GM12878 (cell line): ENCODE data around the gene PIGB. TPM values are rescaled to one million over a fixed set of nuclear protein-coding genes. Genes with fewer than 3 reads are reported as not detected.

Experiments used
- ATAC-seq: fragments of 200-7000 bp; cut with Tn5 transposase; 3 replicates; pipeline ENCODE4 v1.9.1; 2020; ENCODE audit warnings: mild to moderate bottlenecking, moderate library complexity
- BruUV-seq: library from RNA; stranded (reverse); fragments of 400-500 nt; replicated peaks from 2 replicates; lab custom pipeline; 2021; lab: Mats Ljungman, UMichigan
- CTCF ChIA-PET: fragments of 300-600 bp; sonication (Branson Sonifier 250); formaldehyde crosslinking; extraction: SDS; loops from one replicate; lab custom pipeline; 2021; ENCODE audit warnings: inconsistent platforms; lab: Yijun Ruan, JAX
- POLR2A ChIA-PET: fragments of 350-600 bp; formaldehyde crosslinking; extraction: SDS; loops from one replicate; lab custom pipeline; 2021; ENCODE audit warnings: inconsistent platforms; lab: Charles Lee
- RAD21 ChIA-PET: fragments of 300-600 bp; sonication (Branson Sonifier 250); formaldehyde crosslinking; loops from one replicate; lab custom pipeline; 2023; ENCODE audit warnings: antibody characterized with exemption; ENCODE audit not compliant: unreplicated experiment; lab: Charles Lee
- SMC1A ChIA-PET: fragments of 300-600 bp; sonication (Branson Sonifier 250); formaldehyde crosslinking; loops from one replicate; lab custom pipeline; 2023; ENCODE audit not compliant: unreplicated experiment, uncharacterized antibody; lab: Charles Lee
- DNase-seq: peaks from one replicate; pipeline ENCODE4 v3.0.0-alpha.2; 2011; ENCODE audit warnings: low read depth, low spot score
- FAIRE-seq: peaks from 3 replicates; lab custom pipeline; 2011; peaks lifted over from hg19 to GRCh38; lab: Jason Lieb, UNC
- H2AFZ ChIP-seq: 2 replicates; pipeline ENCODE4 v1.6.0; 2011; ENCODE audit warnings: low read depth, low read length, control low read depth; ENCODE audit not compliant: control insufficient read depth
- H3K27ac ChIP-seq: 2 replicates; pipeline ENCODE4 v1.5.1; 2011; ENCODE audit warnings: control low read depth; ENCODE audit not compliant: control insufficient read depth, insufficient read depth
- H3K27me3 ChIP-seq, 2 experiments: replicated peaks in 1 of 2; 2 replicates each; pipeline versions ENCODE4 v1.6.0 to v1.6.1; 2011; ENCODE audit warnings: low read length in 1 of 2; ENCODE audit not compliant: control insufficient read depth in 2 of 2, insufficient read depth in 2 of 2
- H3K36me3 ChIP-seq, 2 experiments: 2 replicates each; pipeline ENCODE4 v1.5.1; 2011; ENCODE audit warnings: low read length in 1 of 2; ENCODE audit not compliant: control insufficient read depth in 2 of 2, insufficient read depth in 2 of 2
- H3K4me1 ChIP-seq: 2 replicates; pipeline ENCODE4 v1.6.1; 2011; ENCODE audit warnings: mild to moderate bottlenecking, low read length, moderate library complexity, mixed read lengths; ENCODE audit not compliant: control insufficient read depth, insufficient read depth
- H3K4me2 ChIP-seq: 2 replicates; pipeline ENCODE4 v1.6.0; 2011; ENCODE audit warnings: control low read depth; ENCODE audit not compliant: control insufficient read depth, insufficient read depth
- H3K4me3 ChIP-seq: fragments of 200-600 bp; sonication (generic); 2 replicates; pipeline ENCODE4 v1.5.1; 2016
- H3K79me2 ChIP-seq: 2 replicates; pipeline ENCODE4 v1.6.0; 2011; ENCODE audit warnings: low read length; ENCODE audit not compliant: control insufficient read depth, insufficient read depth
- H3K9ac ChIP-seq: 2 replicates; pipeline ENCODE4 v1.8.0; 2011; ENCODE audit warnings: low read length, control low read depth, mixed read lengths; ENCODE audit not compliant: control insufficient read depth, insufficient read depth
- H3K9me3 ChIP-seq: replicated peaks from 3 replicates; pipeline ENCODE4 v1.5.1; 2011; ENCODE audit warnings: mild to moderate bottlenecking, low read length; ENCODE audit not compliant: control insufficient read depth, insufficient read depth
- H4K20me1 ChIP-seq: 2 replicates; pipeline ENCODE4 v1.6.0; 2011; ENCODE audit not compliant: control insufficient read depth, insufficient read depth
- BCL11A ChIP-seq: IDR thresholded peaks from 2 replicates; pipeline ENCODE4 v1.6.1; 2011; ENCODE audit warnings: low read depth, low read length
- EGR1 ChIP-seq, 2 experiments: IDR thresholded peaks; 1 replicate in 1 of 2; 2 replicates in 1 of 2; pipeline ENCODE4 v1.6.1; 2011 to 2012; ENCODE audit warnings: low read depth in 2 of 2, low read length in 2 of 2, borderline replicate concordance in 1 of 2, mild to moderate bottlenecking in 1 of 2, moderate library complexity in 1 of 2
- EP300 ChIP-seq, 2 experiments: fragments of 150-350 bp in 1 of 2; IDR thresholded peaks; 2 replicates each; pipeline ENCODE4 v1.6.1; 2011 to 2012; ENCODE audit warnings: low read depth in 2 of 2, low read length in 2 of 2, borderline replicate concordance in 1 of 2, improper control_type of control experiment in 1 of 2, inconsistent platforms in 1 of 2; ENCODE audit not compliant: control insufficient read depth in 1 of 2
- HDAC6 ChIP-seq: fragments of 200-600 bp; sonication (generic); IDR thresholded peaks from one replicate; pipeline ENCODE4 v1.8.0; 2017; ENCODE audit warnings: antibody characterized with exemption; ENCODE audit not compliant: unreplicated experiment
- NBN ChIP-seq: fragments of 450-650 bp; IDR thresholded peaks from 2 replicates; pipeline ENCODE4 v1.6.1; 2016
- PAX5 ChIP-seq: IDR thresholded peaks from 2 replicates; pipeline ENCODE4 v1.6.1; 2011; ENCODE audit warnings: low read depth, low read length, borderline replicate concordance
- PAX8 ChIP-seq: fragments of 450-650 bp; IDR thresholded peaks from 2 replicates; pipeline ENCODE4 v1.6.1; 2017; ENCODE audit warnings: mild to moderate bottlenecking, moderate library complexity
- RUNX3 ChIP-seq: IDR thresholded peaks from 2 replicates; pipeline ENCODE4 v1.6.1; 2012; ENCODE audit warnings: low read length, inconsistent platforms
- SIN3A ChIP-seq: IDR thresholded peaks from 2 replicates; pipeline ENCODE4 v1.6.1; 2012; ENCODE audit warnings: low read depth, low read length, improper control_type of control experiment
- TCF7 ChIP-seq: IDR thresholded peaks from 2 replicates; pipeline ENCODE4 v1.6.1; 2014; ENCODE audit warnings: antibody characterized with exemption, borderline replicate concordance
- YY1 ChIP-seq: IDR thresholded peaks from 2 replicates; pipeline ENCODE4 v1.6.1; 2011; ENCODE audit warnings: low read depth, mild to moderate bottlenecking, low read length
- in situ Hi-C: fragments of 300-500 bp; cut with MboI; formaldehyde crosslinking; loops from 9 replicates; pipeline ENCODE4 v1.14.3; 2018; ENCODE audit warnings: mixed read lengths
- intact Hi-C: fragments of 100-400 bp; cut with micrococcal nuclease; formaldehyde crosslinking; loops from one replicate; pipeline ENCODE4 v1.14.2; 2022; ENCODE audit not compliant: unreplicated experiment
- polyA plus RNA-seq, 11 experiments: library from polyadenylated mRNA; depleted of rRNA in 4 of 11; unstranded in 6 of 11; stranded (reverse) in 5 of 11; fragments of >200 nt; fragmentation: Nextera tagmentation in 4 of 11; fragmentation: Illumina TruSeq in 1 of 11; extraction: Ambion mirVana in 4 of 11; extraction: Trizol in 1 of 11; gene quantifications; 1 replicate in 1 of 11; 2 replicates in 10 of 11; pipeline versions ENCODE4 v1.2.1 to v1.2.3, GENCODE V29; 2011 to 2016; ENCODE audit warnings: inconsistent platforms in 2 of 11, missing spikeins in 2 of 11, low read depth in 1 of 11
- total RNA-seq, 4 experiments: library from RNA; depleted of rRNA in 3 of 4; stranded (reverse); fragments of >200 nt in 3 of 4; fragmentation: Illumina TruSeq in 1 of 4; extraction: Trizol in 1 of 4; gene quantifications; 2 replicates each; pipeline versions ENCODE4 v1.2.1 to v1.2.3, GENCODE V29; 2013 to 2021
- TF ChIP-seq, protein P1 (sequence below): fragments of 450-650 bp; IDR thresholded peaks from 2 replicates; pipeline ENCODE4 v1.6.1; 2017; ENCODE audit warnings: low read depth, mild to moderate bottlenecking, moderate library complexity
- TF ChIP-seq, protein P2 (sequence below): IDR thresholded peaks from 2 replicates; pipeline ENCODE4 v1.6.1; 2012; ENCODE audit warnings: improper control_type of control experiment, low read depth, low read length; ENCODE audit not compliant: insufficient replicate concordance
- TF ChIP-seq, protein P3 (sequence below): fragments of 450-650 bp; IDR thresholded peaks from 2 replicates; pipeline ENCODE4 v1.6.1; 2017; ENCODE audit warnings: borderline replicate concordance
- TF ChIP-seq, protein P4 (sequence below): fragments of 150-350 bp; IDR thresholded peaks from 2 replicates; pipeline ENCODE4 v1.6.1; 2014; ENCODE audit warnings: mild to moderate bottlenecking, low read depth, low read length

PIGB gene
- total and polyA plus RNA-seq, 10 of the 15 experiments (the other 5 are each of a cell fraction or from before 2014, with no cell fraction given): 17.9 to 46.0 (median 25.2) TPM

DNA sequence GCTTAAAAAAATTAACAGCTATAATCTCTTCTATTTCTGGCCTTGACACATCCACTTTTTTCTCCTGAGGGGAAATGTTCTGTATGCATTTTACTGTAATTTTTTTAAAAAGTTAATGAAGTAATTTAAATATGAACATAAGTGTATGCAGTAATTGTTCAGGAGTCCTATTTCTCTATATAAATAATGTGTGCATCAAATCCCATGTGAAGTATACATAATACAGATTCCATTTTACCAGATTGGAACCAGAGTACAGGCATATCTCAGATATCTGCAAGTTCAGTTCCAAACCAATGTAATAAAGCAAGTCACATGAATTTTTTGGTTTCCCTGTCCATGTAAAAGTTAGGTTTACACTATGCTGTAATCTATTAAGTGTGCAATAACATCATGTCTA, 62.6 kb downstream of the PIGB start:
- CTCF ChIA-PET: interaction anchor here (0.9 kb wide), 1 partner anchor 54 kb away, joined by 3 read pairs; no protein-coding TSS in a partner anchor
- RAD21 ChIA-PET: no interaction called here
- no peak overlapping the region for H3K4me3 ChIP-seq
- POLR2A ChIA-PET: no interaction called here
- in situ Hi-C loops: no loop called here
- ATAC-seq: no peak
- no peak for FAIRE-seq
- no peaks in the 10 kb centered on the region for H3K79me2 ChIP-seq
- no TSS peak for BruUV-seq
- H3K9me3 ChIP-seq: no peaks in the 10 kb centered on the region
- H3K4me2 ChIP-seq: no peak overlapping the region
- TF ChIP-seq YY1 (no peak), RUNX3 (no peak), NBN (no peak), BCL11A (no peak), SIN3A (no peak), EGR1 (IDR thresholded peaks at IDR 0.05; ENCODE audit: borderline replicate concordance in 1 of 2, low read depth in 2 of 2, low read length in 2 of 2) (no peak), EP300 (IDR thresholded peaks at IDR 0.05; ENCODE audit: borderline replicate concordance in 1 of 2, control insufficient read depth in 1 of 2, low read depth in 2 of 2, low read length in 2 of 2) (no peak), PAX5 (no peak), PAX8 (no peak), HDAC6 (no peak), TCF7 (no peak)
- TF ChIP-seq, protein P1, sequence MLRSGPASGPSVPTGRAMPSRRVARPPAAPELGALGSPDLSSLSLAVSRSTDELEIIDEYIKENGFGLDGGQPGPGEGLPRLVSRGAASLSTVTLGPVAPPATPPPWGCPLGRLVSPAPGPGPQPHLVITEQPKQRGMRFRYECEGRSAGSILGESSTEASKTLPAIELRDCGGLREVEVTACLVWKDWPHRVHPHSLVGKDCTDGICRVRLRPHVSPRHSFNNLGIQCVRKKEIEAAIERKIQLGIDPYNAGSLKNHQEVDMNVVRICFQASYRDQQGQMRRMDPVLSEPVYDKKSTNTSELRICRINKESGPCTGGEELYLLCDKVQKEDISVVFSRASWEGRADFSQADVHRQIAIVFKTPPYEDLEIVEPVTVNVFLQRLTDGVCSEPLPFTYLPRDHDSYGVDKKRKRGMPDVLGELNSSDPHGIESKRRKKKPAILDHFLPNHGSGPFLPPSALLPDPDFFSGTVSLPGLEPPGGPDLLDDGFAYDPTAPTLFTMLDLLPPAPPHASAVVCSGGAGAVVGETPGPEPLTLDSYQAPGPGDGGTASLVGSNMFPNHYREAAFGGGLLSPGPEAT: no peak
- TF ChIP-seq, protein P2, sequence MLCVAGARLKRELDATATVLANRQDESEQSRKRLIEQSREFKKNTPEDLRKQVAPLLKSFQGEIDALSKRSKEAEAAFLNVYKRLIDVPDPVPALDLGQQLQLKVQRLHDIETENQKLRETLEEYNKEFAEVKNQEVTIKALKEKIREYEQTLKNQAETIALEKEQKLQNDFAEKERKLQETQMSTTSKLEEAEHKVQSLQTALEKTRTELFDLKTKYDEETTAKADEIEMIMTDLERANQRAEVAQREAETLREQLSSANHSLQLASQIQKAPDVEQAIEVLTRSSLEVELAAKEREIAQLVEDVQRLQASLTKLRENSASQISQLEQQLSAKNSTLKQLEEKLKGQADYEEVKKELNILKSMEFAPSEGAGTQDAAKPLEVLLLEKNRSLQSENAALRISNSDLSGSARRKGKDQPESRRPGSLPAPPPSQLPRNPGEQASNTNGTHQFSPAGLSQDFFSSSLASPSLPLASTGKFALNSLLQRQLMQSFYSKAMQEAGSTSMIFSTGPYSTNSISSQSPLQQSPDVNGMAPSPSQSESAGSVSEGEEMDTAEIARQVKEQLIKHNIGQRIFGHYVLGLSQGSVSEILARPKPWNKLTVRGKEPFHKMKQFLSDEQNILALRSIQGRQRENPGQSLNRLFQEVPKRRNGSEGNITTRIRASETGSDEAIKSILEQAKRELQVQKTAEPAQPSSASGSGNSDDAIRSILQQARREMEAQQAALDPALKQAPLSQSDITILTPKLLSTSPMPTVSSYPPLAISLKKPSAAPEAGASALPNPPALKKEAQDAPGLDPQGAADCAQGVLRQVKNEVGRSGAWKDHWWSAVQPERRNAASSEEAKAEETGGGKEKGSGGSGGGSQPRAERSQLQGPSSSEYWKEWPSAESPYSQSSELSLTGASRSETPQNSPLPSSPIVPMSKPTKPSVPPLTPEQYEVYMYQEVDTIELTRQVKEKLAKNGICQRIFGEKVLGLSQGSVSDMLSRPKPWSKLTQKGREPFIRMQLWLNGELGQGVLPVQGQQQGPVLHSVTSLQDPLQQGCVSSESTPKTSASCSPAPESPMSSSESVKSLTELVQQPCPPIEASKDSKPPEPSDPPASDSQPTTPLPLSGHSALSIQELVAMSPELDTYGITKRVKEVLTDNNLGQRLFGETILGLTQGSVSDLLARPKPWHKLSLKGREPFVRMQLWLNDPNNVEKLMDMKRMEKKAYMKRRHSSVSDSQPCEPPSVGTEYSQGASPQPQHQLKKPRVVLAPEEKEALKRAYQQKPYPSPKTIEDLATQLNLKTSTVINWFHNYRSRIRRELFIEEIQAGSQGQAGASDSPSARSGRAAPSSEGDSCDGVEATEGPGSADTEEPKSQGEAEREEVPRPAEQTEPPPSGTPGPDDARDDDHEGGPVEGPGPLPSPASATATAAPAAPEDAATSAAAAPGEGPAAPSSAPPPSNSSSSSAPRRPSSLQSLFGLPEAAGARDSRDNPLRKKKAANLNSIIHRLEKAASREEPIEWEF: no peak
- TF ChIP-seq, protein P3, sequence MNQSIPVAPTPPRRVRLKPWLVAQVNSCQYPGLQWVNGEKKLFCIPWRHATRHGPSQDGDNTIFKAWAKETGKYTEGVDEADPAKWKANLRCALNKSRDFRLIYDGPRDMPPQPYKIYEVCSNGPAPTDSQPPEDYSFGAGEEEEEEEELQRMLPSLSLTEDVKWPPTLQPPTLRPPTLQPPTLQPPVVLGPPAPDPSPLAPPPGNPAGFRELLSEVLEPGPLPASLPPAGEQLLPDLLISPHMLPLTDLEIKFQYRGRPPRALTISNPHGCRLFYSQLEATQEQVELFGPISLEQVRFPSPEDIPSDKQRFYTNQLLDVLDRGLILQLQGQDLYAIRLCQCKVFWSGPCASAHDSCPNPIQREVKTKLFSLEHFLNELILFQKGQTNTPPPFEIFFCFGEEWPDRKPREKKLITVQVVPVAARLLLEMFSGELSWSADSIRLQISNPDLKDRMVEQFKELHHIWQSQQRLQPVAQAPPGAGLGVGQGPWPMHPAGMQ: no peak
- TF ChIP-seq, protein P4, sequence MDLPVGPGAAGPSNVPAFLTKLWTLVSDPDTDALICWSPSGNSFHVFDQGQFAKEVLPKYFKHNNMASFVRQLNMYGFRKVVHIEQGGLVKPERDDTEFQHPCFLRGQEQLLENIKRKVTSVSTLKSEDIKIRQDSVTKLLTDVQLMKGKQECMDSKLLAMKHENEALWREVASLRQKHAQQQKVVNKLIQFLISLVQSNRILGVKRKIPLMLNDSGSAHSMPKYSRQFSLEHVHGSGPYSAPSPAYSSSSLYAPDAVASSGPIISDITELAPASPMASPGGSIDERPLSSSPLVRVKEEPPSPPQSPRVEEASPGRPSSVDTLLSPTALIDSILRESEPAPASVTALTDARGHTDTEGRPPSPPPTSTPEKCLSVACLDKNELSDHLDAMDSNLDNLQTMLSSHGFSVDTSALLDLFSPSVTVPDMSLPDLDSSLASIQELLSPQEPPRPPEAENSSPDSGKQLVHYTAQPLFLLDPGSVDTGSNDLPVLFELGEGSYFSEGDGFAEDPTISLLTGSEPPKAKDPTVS: no peak
- H3K27ac ChIP-seq: no peak overlapping the region
- no peaks in the 10 kb centered on the region for H4K20me1 ChIP-seq
- H3K36me3 ChIP-seq: peaks cover 0 to 3% of the 10 kb centered on the region in 2 experiments; a peak in 1 of 4 replicates
- H3K9ac ChIP-seq: no peak overlapping the region
- no peaks in the 10 kb centered on the region for H3K4me1 ChIP-seq
- H3K27me3 ChIP-seq: no peaks in the 10 kb centered on the region
- SMC1A ChIA-PET: no interaction called here
- intact Hi-C loops: no loop called here
- H2AFZ ChIP-seq: no peak overlapping the region
- DNase-seq: no peak
